IgD-negative memory B cell (primary cell): ENCODE results near the gene ZNF445. TPM values are rescaled to one million over a fixed set of nuclear protein-coding genes. Genes with fewer than 3 reads are reported as not detected.

ENCODE experiments used
- polyA plus RNA-seq: library from polyadenylated mRNA; unstranded; fragments of 300-500 nt; fragmentation: Illumina TruSeq; gene quantifications from one replicate; pipeline ENCODE4 v1.2.3, GENCODE V29; 2021

Gene ZNF445
- polyA plus RNA-seq, 1 donor from 2014 or later, result 2.7 TPM

Other genes with a start within 250 kb of the ZNF445 start
- gene TOPAZ1, start 235.8 kb downstream of the ZNF445 start, polyA plus RNA-seq, result not detected
- gene TCAIM, start 138.9 kb downstream of the ZNF445 start, polyA plus RNA-seq, result 8.5 TPM
- gene ZKSCAN7, start 77.5 kb upstream of the ZNF445 start, polyA plus RNA-seq, result 1.8 TPM
- gene ZNF660, start 107.3 kb upstream of the ZNF445 start, polyA plus RNA-seq, result not detected
- gene ZNF197, start 147.4 kb upstream of the ZNF445 start, polyA plus RNA-seq, result 5.9 TPM
- gene ZNF35, start 171.1 kb upstream of the ZNF445 start, polyA plus RNA-seq, result 6.9 TPM
- 1.9 TPM for gene ZNF502, start 235.0 kb upstream of the ZNF445 start, polyA plus RNA-seq